ENCODE data around the gene SRGAP1.
"Not testable (repeated sequence)": the region's sequence is repeated elsewhere in the genome, so short reads cannot be mapped to it uniquely, and the experiment has no call there.

SRGAP1 gene

GRCh38 chr12:63869656-63870055 is 25.2 kb downstream of the SRGAP1 start:
- H3K4me3 ChIP-seq (ENCODE audit: low read length) = no peak overlapping the region
- no peak for TF ChIP-seq ZNF274 (IDR thresholded peaks at IDR 0.05; ENCODE audit: low read depth, low read length)

- no peak overlapping the region for H3K4me3 ChIP-seq (ENCODE audit: low read length)
- TF ChIP-seq ZNF274 (IDR thresholded peaks at IDR 0.05; ENCODE audit: low read depth, low read length) = no peak
Observed at GRCh38 chr12:63870838-63871237, 26.3 kb downstream of the SRGAP1 start.

DNA sequence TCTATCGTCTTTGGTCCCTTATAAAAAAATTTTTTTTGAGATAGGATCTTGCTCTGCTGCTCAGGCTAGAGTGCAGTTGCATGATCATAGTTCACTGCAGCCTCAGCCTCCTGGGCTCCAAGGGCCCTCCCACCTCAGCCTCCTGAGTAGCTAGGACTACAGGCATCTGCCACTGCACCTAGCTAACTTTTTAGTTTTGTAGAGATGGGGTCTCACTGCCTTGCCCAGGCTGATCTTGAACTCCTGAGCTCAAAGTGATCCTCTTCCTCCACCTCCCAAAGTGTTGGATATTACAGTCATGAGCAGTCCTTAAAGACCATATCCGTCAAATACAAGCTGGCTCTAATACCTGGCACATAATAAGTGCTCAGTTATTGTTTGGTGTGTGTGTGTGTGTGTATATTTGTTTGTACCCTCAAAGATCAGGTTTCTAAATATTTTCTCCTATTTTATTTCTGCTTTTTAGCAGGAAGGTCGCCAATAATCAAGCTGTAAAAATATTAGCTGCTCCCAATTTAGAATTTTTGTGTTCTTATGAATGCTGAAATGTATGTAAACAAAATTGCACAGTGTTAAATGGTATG is 30.5 kb downstream of the SRGAP1 start:
- H3K4me3 ChIP-seq (ENCODE audit: low read length) = no peak overlapping the region
- TF ChIP-seq ZNF274 (IDR thresholded peaks at IDR 0.05; ENCODE audit: low read depth, low read length) = no peak

GRCh38 chr12:63875703-63876102 is 31.2 kb downstream of the SRGAP1 start:
- no peak for TF ChIP-seq ZNF274 (IDR thresholded peaks at IDR 0.05; ENCODE audit: low read depth, low read length)
- H3K4me3 ChIP-seq (ENCODE audit: low read length) = no peak overlapping the region

GRCh38 chr12:63876980-63877379 is 32.5 kb downstream of the SRGAP1 start:
- H3K4me3 ChIP-seq (ENCODE audit: low read length) = no peak overlapping the region
- TF ChIP-seq ZNF274 (IDR thresholded peaks at IDR 0.05; ENCODE audit: low read depth, low read length) = no peak

- H3K4me3 ChIP-seq (ENCODE audit: low read length) = no peak overlapping the region
- TF ChIP-seq ZNF274 (IDR thresholded peaks at IDR 0.05; ENCODE audit: low read depth, low read length) = no peak
Observed at GRCh38 chr12:63877693-63878092, 33.2 kb downstream of the SRGAP1 start.

- not testable (repeated sequence) for H3K4me3 ChIP-seq (ENCODE audit: low read length)
Observed at GRCh38 chr12:63880235-63880634, 35.7 kb downstream of the SRGAP1 start.

DNA sequence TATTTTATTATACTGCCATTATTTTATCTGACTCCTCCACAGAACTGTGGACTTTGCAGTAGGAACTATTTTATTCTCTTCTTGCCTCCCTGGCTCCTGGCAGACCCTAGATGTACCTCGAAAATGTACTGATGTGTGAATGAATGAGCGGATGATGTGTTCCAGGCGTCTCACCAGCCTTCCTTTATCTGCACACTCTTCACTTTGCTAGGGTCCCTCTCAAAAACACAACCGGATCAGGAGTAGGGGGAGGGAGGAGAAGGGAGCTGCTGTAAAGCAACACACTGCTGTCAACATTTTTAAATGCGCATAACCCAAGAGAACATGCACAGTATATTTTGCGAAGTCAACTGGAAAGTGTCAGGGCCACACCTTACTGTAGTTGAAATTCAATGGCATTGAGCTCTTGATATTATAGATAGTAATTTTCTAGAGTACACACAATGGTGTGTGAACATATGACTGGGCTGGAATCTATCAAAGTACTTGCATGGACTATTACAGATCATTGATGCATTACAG is 36.3 kb downstream of the SRGAP1 start:
- H3K4me3 ChIP-seq (ENCODE audit: low read length) = no peak overlapping the region
- TF ChIP-seq ZNF274 (IDR thresholded peaks at IDR 0.05; ENCODE audit: low read depth, low read length) = no peak

DNA sequence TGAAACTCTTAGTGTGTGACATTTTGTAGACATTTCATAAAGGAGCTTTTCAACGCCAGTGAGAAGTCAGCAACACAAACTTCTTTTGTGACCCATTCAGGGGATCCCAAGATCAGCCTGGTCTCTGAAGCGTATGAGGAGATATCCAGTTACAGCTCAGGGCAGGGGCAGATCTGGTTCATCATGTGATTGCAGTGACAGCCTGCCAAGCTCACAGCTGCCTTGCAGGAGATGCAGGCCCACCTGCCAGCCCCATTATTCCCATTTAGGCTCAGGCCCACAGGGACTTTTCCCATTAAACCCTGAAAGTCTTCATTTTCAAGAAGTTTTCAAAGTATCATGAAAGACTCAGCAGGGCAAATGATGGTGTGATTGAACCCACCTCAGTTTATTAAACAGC is 38.3 kb downstream of the SRGAP1 start:
- no peak for TF ChIP-seq ZNF274 (IDR thresholded peaks at IDR 0.05; ENCODE audit: low read depth, low read length)
- H3K4me3 ChIP-seq (ENCODE audit: low read length) = no peak overlapping the region

- no peak overlapping the region for H3K4me3 ChIP-seq (ENCODE audit: low read length)
- TF ChIP-seq ZNF274 (IDR thresholded peaks at IDR 0.05; ENCODE audit: low read depth, low read length) = no peak
Observed at GRCh38 chr12:63885401-63885800, 40.9 kb downstream of the SRGAP1 start.

DNA sequence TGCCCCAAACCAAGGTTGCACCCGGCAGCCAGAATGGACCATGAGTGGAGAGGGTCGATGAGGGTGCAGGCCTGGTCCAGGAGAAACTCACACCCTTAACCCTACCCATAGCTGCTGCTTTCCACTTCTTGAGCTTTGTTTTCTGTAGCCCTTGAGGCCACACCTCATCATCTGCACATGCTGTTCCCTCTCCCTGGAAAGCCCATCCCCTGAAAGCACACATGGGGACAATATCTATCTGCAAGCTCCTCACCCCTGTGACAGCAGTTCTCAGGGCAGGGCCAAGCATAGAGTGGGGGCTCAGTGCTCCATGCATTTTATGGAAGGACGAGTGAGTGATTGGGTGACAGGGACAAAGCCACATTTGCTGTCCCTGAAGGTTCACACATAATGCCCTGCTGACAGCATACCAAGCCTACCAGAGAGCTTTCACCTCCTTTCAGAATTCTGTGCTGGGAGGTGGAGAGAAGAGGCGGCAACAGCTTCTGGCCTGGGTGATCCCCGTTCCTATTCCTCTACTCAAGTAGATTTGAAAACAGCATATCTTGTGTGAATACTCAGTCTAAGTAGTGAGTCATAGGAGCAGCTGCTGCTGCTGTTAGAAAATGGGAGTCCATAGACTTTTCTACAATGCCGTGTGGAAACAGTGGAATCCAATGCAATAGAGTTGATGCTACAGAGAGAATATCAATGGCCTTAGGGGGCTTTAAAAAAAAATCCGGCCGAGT is 44.6 kb downstream of the SRGAP1 start:
- TF ChIP-seq ZNF274 (IDR thresholded peaks at IDR 0.05; ENCODE audit: low read depth, low read length) = no peak
- H3K4me3 ChIP-seq (ENCODE audit: low read length) = no peak overlapping the region

DNA sequence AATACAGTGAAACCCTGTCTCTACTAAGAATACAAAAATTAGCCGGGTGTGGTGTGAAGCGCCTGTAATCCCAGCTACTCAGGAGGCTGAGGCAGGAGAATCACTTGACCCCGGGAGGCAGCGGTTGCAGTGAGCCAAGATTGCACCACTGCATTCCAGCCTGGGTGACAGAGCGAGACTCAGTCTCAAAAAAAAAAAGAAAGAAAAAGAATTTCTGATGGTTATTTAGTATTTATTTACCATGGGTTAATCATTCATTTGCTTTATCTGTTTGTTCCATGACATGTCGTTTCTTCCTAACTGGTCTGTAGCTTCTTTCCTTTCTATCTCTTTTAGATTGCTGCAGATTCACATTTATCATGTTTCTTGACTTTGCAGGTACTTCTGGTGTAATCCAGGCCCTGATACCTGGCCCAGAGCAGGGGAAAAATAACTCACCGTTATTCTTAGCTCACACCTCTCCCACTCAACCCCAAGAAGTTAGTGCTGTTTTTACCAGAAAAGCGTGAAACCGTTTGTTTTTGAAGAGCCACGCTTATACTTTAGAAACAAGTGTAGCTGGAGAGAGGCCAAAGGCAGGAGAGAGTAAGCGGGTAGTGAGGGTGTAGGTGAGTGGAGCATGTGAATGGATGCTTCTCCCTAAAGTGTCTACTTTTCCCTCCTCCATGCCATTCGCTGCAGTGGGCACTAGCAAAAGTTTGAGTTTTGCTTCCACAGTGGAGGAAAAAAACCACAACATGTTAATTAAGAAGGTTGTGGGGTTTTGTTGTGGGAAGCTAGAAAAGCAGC is 45.4 kb downstream of the SRGAP1 start:
- TF ChIP-seq ZNF274 (IDR thresholded peaks at IDR 0.05; ENCODE audit: low read depth, low read length) = no peak

DNA sequence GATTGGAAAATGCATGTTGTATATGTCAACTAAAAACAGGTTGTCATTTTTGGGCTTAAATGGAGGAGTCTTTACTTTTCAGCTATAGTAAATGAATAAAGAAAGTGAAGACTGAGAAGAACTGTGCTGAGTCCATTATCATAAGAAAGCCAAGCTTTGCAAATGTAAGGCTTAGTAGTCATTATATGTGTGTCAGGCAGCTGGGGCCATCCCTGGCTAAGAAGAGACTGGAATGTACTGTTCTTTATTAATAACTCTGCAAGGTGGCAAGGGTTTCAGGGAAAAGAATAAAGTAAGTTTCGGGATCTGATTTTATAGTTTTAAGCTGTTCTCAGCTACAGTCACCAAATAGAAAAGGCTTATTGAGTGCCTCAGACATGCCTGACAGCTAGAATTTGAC is 48.7 kb downstream of the SRGAP1 start:
- no peak for TF ChIP-seq ZNF274 (IDR thresholded peaks at IDR 0.05; ENCODE audit: low read depth, low read length)
- no peak overlapping the region for H3K4me3 ChIP-seq (ENCODE audit: low read length)

More for the DNA sequence above, 45.4 kb downstream of the SRGAP1 start:
- H3K4me3 ChIP-seq (ENCODE audit: low read length) = no peak overlapping the region

DNA sequence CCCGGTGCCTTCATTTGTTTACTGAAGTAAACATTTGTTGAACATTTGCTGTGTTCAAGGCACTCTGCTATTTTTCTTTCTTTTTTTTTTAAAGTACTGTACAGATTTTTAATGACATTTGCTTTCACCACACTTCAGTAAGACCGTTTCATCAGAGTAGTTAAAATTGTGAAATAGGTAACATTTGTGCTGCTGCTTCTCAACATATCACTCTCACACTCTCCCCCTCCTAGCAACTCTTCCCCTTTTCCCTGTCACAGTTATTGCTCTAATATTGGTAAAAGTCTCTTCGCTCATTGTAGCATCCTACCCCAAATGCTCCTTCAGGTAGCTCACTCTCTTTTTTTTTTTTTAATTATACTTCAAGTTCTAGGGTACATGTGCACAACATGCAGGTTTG is 49.6 kb downstream of the SRGAP1 start:
- TF ChIP-seq ZNF274 (IDR thresholded peaks at IDR 0.05; ENCODE audit: low read depth, low read length) = no peak
- no peak overlapping the region for H3K4me3 ChIP-seq (ENCODE audit: low read length)

GRCh38 chr12:63895841-63896240 is 51.3 kb downstream of the SRGAP1 start:
- H3K4me3 ChIP-seq (ENCODE audit: low read length) = no peak overlapping the region
- TF ChIP-seq ZNF274 (IDR thresholded peaks at IDR 0.05; ENCODE audit: low read depth, low read length) = no peak

Measured in GM08714 (cell line).